GM12878 (cell line): ENCODE data around the gene SYN1. TPM values are rescaled to one million over a fixed set of nuclear protein-coding genes. Genes with fewer than 3 reads are reported as not detected.

Experiments used
- ATAC-seq: fragments of 200-7000 bp; cut with Tn5 transposase; 3 replicates; pipeline ENCODE4 v1.9.1; 2020; ENCODE audit warnings: mild to moderate bottlenecking, moderate library complexity
- BruUV-seq: library from RNA; stranded (reverse); fragments of 400-500 nt; replicated peaks from 2 replicates; lab custom pipeline; 2021; lab: Mats Ljungman, UMichigan
- CTCF ChIA-PET: fragments of 300-600 bp; sonication (Branson Sonifier 250); formaldehyde crosslinking; extraction: SDS; loops from one replicate; lab custom pipeline; 2021; ENCODE audit warnings: inconsistent platforms; lab: Yijun Ruan, JAX
- POLR2A ChIA-PET: fragments of 350-600 bp; formaldehyde crosslinking; extraction: SDS; loops from one replicate; lab custom pipeline; 2021; ENCODE audit warnings: inconsistent platforms; lab: Charles Lee
- RAD21 ChIA-PET: fragments of 300-600 bp; sonication (Branson Sonifier 250); formaldehyde crosslinking; loops from one replicate; lab custom pipeline; 2023; ENCODE audit warnings: antibody characterized with exemption; ENCODE audit not compliant: unreplicated experiment; lab: Charles Lee
- SMC1A ChIA-PET: fragments of 300-600 bp; sonication (Branson Sonifier 250); formaldehyde crosslinking; loops from one replicate; lab custom pipeline; 2023; ENCODE audit not compliant: unreplicated experiment, uncharacterized antibody; lab: Charles Lee
- DNase-seq: peaks from one replicate; pipeline ENCODE4 v3.0.0-alpha.2; 2011; ENCODE audit warnings: low read depth, low spot score
- FAIRE-seq: peaks from 3 replicates; lab custom pipeline; 2011; peaks lifted over from hg19 to GRCh38; lab: Jason Lieb, UNC
- H2AFZ ChIP-seq: 2 replicates; pipeline ENCODE4 v1.6.0; 2011; ENCODE audit warnings: low read depth, low read length, control low read depth; ENCODE audit not compliant: control insufficient read depth
- H3K27ac ChIP-seq: 2 replicates; pipeline ENCODE4 v1.5.1; 2011; ENCODE audit warnings: control low read depth; ENCODE audit not compliant: control insufficient read depth, insufficient read depth
- H3K27me3 ChIP-seq, 2 experiments: replicated peaks in 1 of 2; 2 replicates each; pipeline versions ENCODE4 v1.6.0 to v1.6.1; 2011; ENCODE audit warnings: low read length in 1 of 2; ENCODE audit not compliant: control insufficient read depth in 2 of 2, insufficient read depth in 2 of 2
- H3K36me3 ChIP-seq, 2 experiments: 2 replicates each; pipeline ENCODE4 v1.5.1; 2011; ENCODE audit warnings: low read length in 1 of 2; ENCODE audit not compliant: control insufficient read depth in 2 of 2, insufficient read depth in 2 of 2
- H3K4me1 ChIP-seq: 2 replicates; pipeline ENCODE4 v1.6.1; 2011; ENCODE audit warnings: mild to moderate bottlenecking, low read length, moderate library complexity, mixed read lengths; ENCODE audit not compliant: control insufficient read depth, insufficient read depth
- H3K4me2 ChIP-seq: 2 replicates; pipeline ENCODE4 v1.6.0; 2011; ENCODE audit warnings: control low read depth; ENCODE audit not compliant: control insufficient read depth, insufficient read depth
- H3K4me3 ChIP-seq: fragments of 200-600 bp; sonication (generic); 2 replicates; pipeline ENCODE4 v1.5.1; 2016
- H3K79me2 ChIP-seq: 2 replicates; pipeline ENCODE4 v1.6.0; 2011; ENCODE audit warnings: low read length; ENCODE audit not compliant: control insufficient read depth, insufficient read depth
- H3K9ac ChIP-seq: 2 replicates; pipeline ENCODE4 v1.8.0; 2011; ENCODE audit warnings: low read length, control low read depth, mixed read lengths; ENCODE audit not compliant: control insufficient read depth, insufficient read depth
- H3K9me3 ChIP-seq: replicated peaks from 3 replicates; pipeline ENCODE4 v1.5.1; 2011; ENCODE audit warnings: mild to moderate bottlenecking, low read length; ENCODE audit not compliant: control insufficient read depth, insufficient read depth
- H4K20me1 ChIP-seq: 2 replicates; pipeline ENCODE4 v1.6.0; 2011; ENCODE audit not compliant: control insufficient read depth, insufficient read depth
- POLR2A ChIP-seq: IDR thresholded peaks from 2 replicates; pipeline ENCODE4 v1.6.1; 2011; ENCODE audit warnings: low read depth, mild to moderate bottlenecking, low read length
- SPI1 ChIP-seq: IDR thresholded peaks from 2 replicates; pipeline ENCODE4 v1.6.1; 2011; ENCODE audit warnings: low read depth, mild to moderate bottlenecking, low read length, moderate library complexity, borderline replicate concordance; ENCODE audit not compliant: insufficient read depth
- WGBS: methylation state at CpG from one replicate; pipeline ENCODE4 v1.1.6; 2016; ENCODE audit warnings: low lambda C conversion rate; ENCODE audit not compliant: insufficient replicate concordance, insufficient coverage; ENCODE audit errors: missing lambda C conversion rate; 5-methylcytosine and 5-hydroxymethylcytosine counted together
- in situ Hi-C: fragments of 300-500 bp; cut with MboI; formaldehyde crosslinking; loops from 9 replicates; pipeline ENCODE4 v1.14.3; 2018; ENCODE audit warnings: mixed read lengths
- intact Hi-C: fragments of 100-400 bp; cut with micrococcal nuclease; formaldehyde crosslinking; loops from one replicate; pipeline ENCODE4 v1.14.2; 2022; ENCODE audit not compliant: unreplicated experiment
- polyA plus RNA-seq, 11 experiments: library from polyadenylated mRNA; depleted of rRNA in 4 of 11; unstranded in 6 of 11; stranded (reverse) in 5 of 11; fragments of >200 nt; fragmentation: Nextera tagmentation in 4 of 11; fragmentation: Illumina TruSeq in 1 of 11; extraction: Ambion mirVana in 4 of 11; extraction: Trizol in 1 of 11; gene quantifications; 1 replicate in 1 of 11; 2 replicates in 10 of 11; pipeline versions ENCODE4 v1.2.1 to v1.2.3, GENCODE V29; 2011 to 2016; ENCODE audit warnings: inconsistent platforms in 2 of 11, missing spikeins in 2 of 11, low read depth in 1 of 11
- total RNA-seq, 4 experiments: library from RNA; depleted of rRNA in 3 of 4; stranded (reverse); fragments of >200 nt in 3 of 4; fragmentation: Illumina TruSeq in 1 of 4; extraction: Trizol in 1 of 4; gene quantifications; 2 replicates each; pipeline versions ENCODE4 v1.2.1 to v1.2.3, GENCODE V29; 2013 to 2021
- TF ChIP-seq, protein P1 (sequence below): fragments of 450-650 bp; IDR thresholded peaks from 2 replicates; pipeline ENCODE4 v1.6.1; 2016; ENCODE audit warnings: mild to moderate bottlenecking

SYN1 gene
- total and polyA plus RNA-seq, 10 of the 15 experiments (the other 5 are each of a cell fraction or from before 2014, with no cell fraction given): 0.09 to 0.57 (median 0.16) TPM; not detected in 3

DNA sequence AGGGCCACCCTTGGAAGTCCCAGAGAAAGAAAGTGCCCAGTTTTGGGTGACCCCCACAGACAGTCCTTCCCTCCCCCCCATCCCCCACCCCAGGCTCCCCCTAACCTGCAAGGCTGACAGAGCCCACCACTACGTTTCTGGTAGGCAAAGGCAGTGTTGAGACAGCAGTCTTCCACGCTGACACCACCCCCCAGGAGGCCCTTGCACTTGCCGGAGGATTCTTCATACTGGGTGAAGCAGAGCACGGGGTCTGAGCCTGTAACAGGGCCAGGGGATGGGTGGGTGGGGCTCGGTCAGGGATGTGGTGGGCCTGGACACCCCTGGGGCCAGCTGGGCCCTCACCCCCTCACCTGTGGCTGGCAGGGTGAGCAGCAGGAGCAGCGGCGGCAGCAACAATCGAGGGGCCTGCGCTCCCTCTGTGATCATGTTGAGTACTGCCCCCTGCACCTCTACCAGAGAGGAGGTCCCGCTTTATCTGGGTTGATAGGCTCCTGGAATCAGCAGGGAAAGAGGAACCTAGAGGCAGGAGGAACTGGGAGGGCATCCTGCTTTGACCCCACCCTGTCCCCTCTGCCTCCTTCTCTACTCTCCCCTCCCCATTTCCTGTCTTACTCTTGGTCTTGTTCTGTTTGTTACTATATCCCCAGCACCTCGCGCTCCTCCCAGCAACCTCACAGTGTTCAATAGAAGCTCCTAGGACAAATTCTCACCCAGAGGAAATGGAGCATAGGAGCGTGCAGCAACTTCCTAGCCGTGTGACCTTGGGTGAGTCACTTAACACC is 10.0 kb upstream of the SYN1 start, which contains the start of gene CFP:
TSS of gene CFP (minus strand) at position 512 of the 782 bp plus-strand sequence. CDS start at position 426, 86 bp downstream.
- no TSS peak for BruUV-seq
- Histone ChIP-seq H3K4me3 (no peak within 1 kb of the TSS; the same call in 1 of the 2 replicates), H3K36me3 (no peaks in the 10 kb centered on the region; a peak in 2 of 4 replicates), H4K20me1 (no peaks in the 10 kb centered on the region), H3K27me3 (no peaks in the 10 kb centered on the region), H3K4me1 (peaks cover 29% of the 10 kb centered on the region), H3K27ac (peak within 1 kb of the TSS; percentile 79), H3K9me3 (no peaks in the 10 kb centered on the region), H2AFZ (no peak within 1 kb of the TSS; the same call in 1 of the 2 replicates), H3K79me2 (no peaks in the 10 kb centered on the region), H3K4me2 (peak within 1 kb of the TSS; percentile 79), H3K9ac (0 out of 2 replicates have a peak within 1 kb of the TSS, but pooled peaks have one; percentile 28)
- ChIA-PET CTCF (interaction anchor here (0.7 to 2.4 kb wide), 15 partner anchors 8 to 117 kb away, joined by 3 to 16 read pairs (median 4); partner anchors contain the start of gene ELK1), POLR2A (interaction anchor here (0.6 to 1.9 kb wide), 7 partner anchors 12 to 781 kb away, joined by 3 to 6 read pairs (median 3); no protein-coding TSS in a partner anchor), SMC1A (interaction anchor here (0.7 to 1.5 kb wide), 12 partner anchors 9 to 245 kb away, joined by 3 to 7 read pairs (median 3); partner anchors contain the start of gene TIMP1), RAD21 (interaction anchor here (1.1 to 2.0 kb wide), 6 partner anchors 13 to 132 kb away, joined by 3 to 10 read pairs (median 6); partner anchors contain the start of genes ELK1 and TIMP1)
- intact Hi-C loops (loop anchor here (5.0 to 10.0 kb wide), 2 partner anchors 47 to 145 kb away; partner anchors contain the start of genes TIMP1 and ZNF41), in situ Hi-C loops (no loop called here)
- DNase-seq: no peak
- WGBS: 43% methylated on average over 10 of the region's 14 CpGs
- TF ChIP-seq, protein P1, sequence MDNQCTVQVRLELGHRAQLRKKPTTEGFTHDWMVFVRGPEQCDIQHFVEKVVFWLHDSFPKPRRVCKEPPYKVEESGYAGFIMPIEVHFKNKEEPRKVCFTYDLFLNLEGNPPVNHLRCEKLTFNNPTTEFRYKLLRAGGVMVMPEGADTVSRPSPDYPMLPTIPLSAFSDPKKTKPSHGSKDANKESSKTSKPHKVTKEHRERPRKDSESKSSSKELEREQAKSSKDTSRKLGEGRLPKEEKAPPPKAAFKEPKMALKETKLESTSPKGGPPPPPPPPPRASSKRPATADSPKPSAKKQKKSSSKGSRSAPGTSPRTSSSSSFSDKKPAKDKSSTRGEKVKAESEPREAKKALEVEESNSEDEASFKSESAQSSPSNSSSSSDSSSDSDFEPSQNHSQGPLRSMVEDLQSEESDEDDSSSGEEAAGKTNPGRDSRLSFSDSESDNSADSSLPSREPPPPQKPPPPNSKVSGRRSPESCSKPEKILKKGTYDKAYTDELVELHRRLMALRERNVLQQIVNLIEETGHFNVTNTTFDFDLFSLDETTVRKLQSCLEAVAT: no peak
- TF ChIP-seq POLR2A (peak; percentile 35; the same call in 1 of the 2 replicates), SPI1 (peak; percentile 49; the same call in 1 of the 2 replicates)
- ATAC-seq: peak; percentile 54
- FAIRE-seq: no peak
